HEK293T (cell line): ENCODE results near the gene TMC1.

Experiments
- ARNT ChIP-seq: fragments of 450-650 bp; IDR thresholded peaks from 2 replicates; pipeline ENCODE4 v1.6.1; 2017; ENCODE audit warnings: mild to moderate bottlenecking
- ELF4 ChIP-seq: fragments of 450-650 bp; IDR thresholded peaks from 2 replicates; pipeline ENCODE4 v1.6.1; 2017; ENCODE audit warnings: antibody characterized with exemption
- FOXM1 ChIP-seq: fragments of 450-650 bp; IDR thresholded peaks from 2 replicates; pipeline ENCODE4 v1.6.1; 2017; ENCODE audit warnings: mild to moderate bottlenecking, borderline replicate concordance
- HDGF ChIP-seq: fragments of 450-650 bp; IDR thresholded peaks from 2 replicates; pipeline ENCODE4 v1.6.1; 2017; ENCODE audit warnings: antibody characterized with exemption, borderline replicate concordance
- NFRKB ChIP-seq: fragments of 450-650 bp; IDR thresholded peaks from 2 replicates; pipeline ENCODE4 v1.6.1; 2016; ENCODE audit warnings: mild to moderate bottlenecking, moderate library complexity
- PKNOX1 ChIP-seq: fragments of 450-650 bp; IDR thresholded peaks from 2 replicates; pipeline ENCODE4 v1.6.1; 2016
- SP1 ChIP-seq: fragments of 450-650 bp; IDR thresholded peaks from 2 replicates; pipeline ENCODE4 v1.6.1; 2017

- TF ChIP-seq ARNT (no peak), HDGF (no peak), SP1 (no peak), ELF4 (no peak), PKNOX1 (no peak), FOXM1 (no peak), NFRKB (no peak)
Measured at GRCh38 chr9:72818385-72818784, 297.0 kb downstream of the TMC1 start.
